HUES48 (cell line): Measurements from ENCODE around the gene ITPR1.

Experiments
- H3K27ac ChIP-seq: one replicate; pipeline ENCODE4 v1.7.0; 2013; ENCODE audit warnings: low read depth, low read length, inconsistent platforms
- H3K27me3 ChIP-seq: 2 replicates; pipeline ENCODE4 v1.6.1; 2013; ENCODE audit warnings: mild to moderate bottlenecking, low read length; ENCODE audit not compliant: control insufficient read depth, insufficient read depth
- H3K36me3 ChIP-seq: 2 replicates; pipeline ENCODE4 v1.6.1; 2013; ENCODE audit warnings: low read length; ENCODE audit not compliant: control insufficient read depth, insufficient read depth
- H3K4me1 ChIP-seq: 2 replicates; pipeline ENCODE4 v1.6.1; 2013; ENCODE audit warnings: mild to moderate bottlenecking, low read length; ENCODE audit not compliant: control insufficient read depth, insufficient read depth
- H3K4me3 ChIP-seq: 2 replicates; pipeline ENCODE4 v1.5.1; 2013; ENCODE audit warnings: mild to moderate bottlenecking, low read depth, low read length
- H3K9ac ChIP-seq: 2 replicates; pipeline ENCODE4 v1.6.1; 2013; ENCODE audit warnings: mild to moderate bottlenecking, low read depth, low read length, moderate library complexity
- H3K9me3 ChIP-seq: 2 replicates; pipeline ENCODE4 v1.6.1; 2013; ENCODE audit warnings: low read length; ENCODE audit not compliant: control insufficient read depth, insufficient read depth

ITPR1 gene

DNA sequence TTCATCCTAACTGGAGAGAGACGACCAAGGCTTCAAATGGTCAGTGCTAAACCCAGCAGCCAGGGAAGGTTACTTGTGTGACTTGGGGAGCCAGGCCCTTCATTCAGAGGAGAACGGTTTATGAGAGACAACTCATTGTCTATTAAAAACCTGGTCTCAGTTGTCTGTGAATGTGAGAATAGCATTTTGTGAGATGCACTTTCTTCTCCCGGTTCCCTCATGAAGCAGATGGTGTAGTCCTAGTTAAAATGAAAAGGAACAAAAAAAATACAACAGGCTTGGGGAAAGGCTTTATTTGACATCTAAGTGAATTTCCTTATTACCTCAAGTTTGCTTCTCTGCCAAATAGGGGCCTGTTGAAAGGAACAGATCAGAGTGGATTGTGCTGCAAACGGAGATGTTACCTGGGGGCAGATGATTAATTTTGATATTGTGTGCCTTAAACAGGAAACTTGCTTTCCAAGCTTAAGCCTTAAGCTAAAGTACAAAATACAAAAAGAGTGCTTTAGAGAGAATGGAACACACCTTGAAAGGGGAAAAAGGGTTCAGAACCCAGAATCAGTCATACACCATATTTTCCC lies 283.3 kb downstream of the ITPR1 start:
- no peaks in the 10 kb centered on the region for H3K36me3 ChIP-seq
- no peaks in the 10 kb centered on the region for H3K27me3 ChIP-seq
- H3K4me1 ChIP-seq: no peaks in the 10 kb centered on the region
- no peak overlapping the region for H3K9ac ChIP-seq
- no peak overlapping the region for H3K4me3 ChIP-seq
- H3K9me3 ChIP-seq: no peaks in the 10 kb centered on the region
- no peak overlapping the region for H3K27ac ChIP-seq

DNA sequence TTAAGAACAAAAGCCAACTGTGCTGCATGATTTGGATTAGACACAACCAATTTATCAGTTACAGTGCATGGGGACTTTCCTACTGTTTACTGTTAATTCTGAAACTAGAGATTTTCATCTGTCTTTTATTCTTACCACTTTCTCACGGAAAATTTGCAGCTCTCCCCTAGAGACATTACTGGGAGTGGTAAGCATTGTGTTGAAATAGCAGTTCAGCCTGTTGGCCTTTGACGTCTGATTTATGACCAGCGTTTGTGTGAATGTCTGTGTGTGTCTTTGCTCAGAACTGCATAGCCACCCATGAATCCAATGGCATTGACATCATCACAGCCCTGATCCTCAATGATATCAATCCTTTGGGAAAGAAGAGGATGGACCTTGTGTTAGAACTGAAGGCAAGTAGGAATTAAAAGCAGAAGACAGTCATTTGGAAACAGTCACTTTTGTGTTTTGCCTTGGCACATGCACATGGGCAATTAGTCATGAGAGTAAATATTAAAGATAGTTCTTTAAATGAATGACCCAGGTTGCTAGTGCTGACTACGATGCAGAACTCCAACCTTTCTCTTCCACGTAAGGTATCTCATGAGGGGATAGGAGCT lies 283.9 kb downstream of the ITPR1 start:
- Histone ChIP-seq H3K27me3 (no peaks in the 10 kb centered on the region), H3K27ac (no peak overlapping the region)

DNA sequence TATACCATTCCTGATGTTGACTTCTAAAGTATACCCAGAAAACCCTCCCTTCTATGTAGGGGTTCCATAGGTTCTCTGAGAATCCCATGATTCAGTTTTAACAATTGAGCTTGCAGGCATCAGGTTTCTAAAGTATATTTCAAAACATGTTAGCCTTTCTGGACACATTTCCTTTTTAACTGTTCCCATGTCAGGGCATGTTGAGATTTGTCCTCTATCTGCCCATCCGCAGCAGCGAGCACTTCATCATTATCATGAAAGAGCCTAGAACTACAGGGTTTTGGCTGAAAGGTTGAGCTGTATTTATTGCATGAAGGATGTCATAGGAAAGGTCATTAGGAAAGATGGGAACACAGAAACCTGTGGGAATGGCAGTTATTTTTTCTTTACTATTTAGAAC lies 285.0 kb downstream of the ITPR1 start:
- no peak overlapping the region for H3K27ac ChIP-seq
- no peaks in the 10 kb centered on the region for H3K4me1 ChIP-seq
- H3K27me3 ChIP-seq: no peaks in the 10 kb centered on the region
- H3K9me3 ChIP-seq: no peaks in the 10 kb centered on the region
- H3K36me3 ChIP-seq: no peaks in the 10 kb centered on the region
- no peak overlapping the region for H3K9ac ChIP-seq
- no peak overlapping the region for H3K4me3 ChIP-seq

More for the DNA sequence above, 283.9 kb downstream of the ITPR1 start:
- no peak overlapping the region for H3K9ac ChIP-seq
- no peaks in the 10 kb centered on the region for H3K9me3 ChIP-seq
- no peaks in the 10 kb centered on the region for H3K36me3 ChIP-seq
- no peak overlapping the region for H3K4me3 ChIP-seq
- no peaks in the 10 kb centered on the region for H3K4me1 ChIP-seq

DNA sequence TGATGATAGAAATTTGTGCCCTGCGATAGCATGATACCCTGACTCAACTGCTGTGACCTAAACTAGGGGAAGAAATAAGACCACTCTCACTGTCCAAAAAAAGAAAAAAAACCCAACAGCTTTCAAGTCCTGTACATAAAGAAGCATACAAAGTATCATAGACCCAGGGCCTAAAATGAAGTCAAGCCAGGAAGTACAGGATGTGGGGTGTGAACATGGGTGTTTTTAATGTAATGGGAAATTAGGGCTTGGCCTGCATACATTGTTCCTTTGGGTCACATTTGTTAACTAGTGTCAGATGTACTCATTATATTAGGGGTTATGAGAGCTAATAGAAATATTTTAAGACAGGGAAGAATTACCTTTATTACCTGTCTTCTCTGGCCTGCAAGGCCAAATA lies 285.6 kb downstream of the ITPR1 start:
- Histone ChIP-seq H3K27me3 (no peaks in the 10 kb centered on the region), H3K4me1 (no peaks in the 10 kb centered on the region), H3K27ac (no peak overlapping the region), H3K4me3 (no peak overlapping the region), H3K9ac (no peak overlapping the region), H3K9me3 (no peaks in the 10 kb centered on the region), H3K36me3 (no peaks in the 10 kb centered on the region)

DNA sequence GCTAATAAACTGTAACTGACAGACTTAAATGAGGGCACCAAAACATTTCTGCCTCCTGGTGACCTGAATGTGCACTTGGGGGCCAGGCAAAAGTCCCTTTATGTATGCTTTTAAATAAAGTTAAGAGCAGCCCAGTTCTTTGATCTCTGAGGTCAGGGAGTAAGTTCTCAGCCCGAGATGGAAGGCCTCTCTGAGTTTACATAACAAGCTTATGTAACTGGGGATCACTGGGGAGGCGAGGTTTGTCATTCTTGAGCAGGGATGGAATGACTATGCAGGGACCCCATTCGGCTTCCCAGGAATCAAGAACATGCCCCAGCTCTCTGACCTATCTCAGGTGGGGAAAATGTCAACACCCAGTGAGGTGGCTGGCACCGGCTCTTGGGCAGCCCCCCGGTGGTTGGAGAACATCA lies 287.4 kb downstream of the ITPR1 start:
- no peaks in the 10 kb centered on the region for H3K4me1 ChIP-seq
- no peaks in the 10 kb centered on the region for H3K9me3 ChIP-seq
- no peak overlapping the region for H3K4me3 ChIP-seq
- no peak overlapping the region for H3K27ac ChIP-seq
- no peaks in the 10 kb centered on the region for H3K27me3 ChIP-seq
- H3K36me3 ChIP-seq: no peaks in the 10 kb centered on the region
- H3K9ac ChIP-seq: no peak overlapping the region

DNA sequence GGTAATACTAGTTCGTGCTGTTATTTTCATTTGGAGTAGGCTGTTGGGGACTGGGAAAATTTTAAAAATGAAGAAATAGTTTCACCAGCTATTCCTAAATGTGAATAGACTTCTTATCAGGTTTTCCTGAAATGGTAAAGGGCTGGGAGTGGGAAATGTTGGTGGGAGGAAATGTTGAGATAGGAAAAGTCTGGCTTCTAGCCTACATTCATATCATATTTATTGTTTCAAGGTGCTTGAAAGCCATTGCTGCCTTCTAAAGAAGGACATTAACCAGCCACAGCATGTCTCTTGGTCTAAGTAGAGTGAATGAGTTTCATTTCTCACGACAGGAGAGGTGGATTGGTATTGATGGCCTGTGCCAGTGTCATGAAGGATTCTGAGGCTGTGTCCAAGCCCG lies 288.9 kb downstream of the ITPR1 start:
- Histone ChIP-seq H3K9me3 (no peaks in the 10 kb centered on the region), H3K4me1 (no peaks in the 10 kb centered on the region), H3K27ac (no peak overlapping the region), H3K9ac (no peak overlapping the region), H3K4me3 (no peak overlapping the region), H3K27me3 (no peaks in the 10 kb centered on the region), H3K36me3 (no peaks in the 10 kb centered on the region)

DNA sequence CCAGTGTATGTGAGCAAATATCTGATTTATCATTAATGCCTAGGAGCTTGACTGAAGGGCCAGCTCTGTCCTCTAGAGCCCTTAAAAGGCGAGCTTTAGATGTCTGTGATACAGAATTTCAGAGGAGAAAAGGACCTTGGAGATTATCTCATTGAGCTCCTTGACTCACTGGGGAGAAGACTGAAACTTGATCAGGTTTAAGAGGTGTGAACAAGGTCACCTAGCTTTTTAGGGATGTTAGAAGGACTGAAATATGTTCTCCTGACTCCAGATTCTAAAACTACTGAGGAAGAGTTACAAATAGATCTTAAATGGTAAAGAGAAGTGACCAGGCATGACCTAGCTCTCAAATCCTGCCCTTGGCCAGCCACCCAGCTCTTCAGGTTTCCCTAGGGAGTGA lies 292.4 kb downstream of the ITPR1 start:
- H3K9ac ChIP-seq: no peak overlapping the region
- H3K27ac ChIP-seq: no peak overlapping the region
- H3K9me3 ChIP-seq: no peaks in the 10 kb centered on the region
- H3K27me3 ChIP-seq: no peaks in the 10 kb centered on the region
- H3K36me3 ChIP-seq: no peaks in the 10 kb centered on the region
- H3K4me1 ChIP-seq: no peaks in the 10 kb centered on the region
- no peak overlapping the region for H3K4me3 ChIP-seq

DNA sequence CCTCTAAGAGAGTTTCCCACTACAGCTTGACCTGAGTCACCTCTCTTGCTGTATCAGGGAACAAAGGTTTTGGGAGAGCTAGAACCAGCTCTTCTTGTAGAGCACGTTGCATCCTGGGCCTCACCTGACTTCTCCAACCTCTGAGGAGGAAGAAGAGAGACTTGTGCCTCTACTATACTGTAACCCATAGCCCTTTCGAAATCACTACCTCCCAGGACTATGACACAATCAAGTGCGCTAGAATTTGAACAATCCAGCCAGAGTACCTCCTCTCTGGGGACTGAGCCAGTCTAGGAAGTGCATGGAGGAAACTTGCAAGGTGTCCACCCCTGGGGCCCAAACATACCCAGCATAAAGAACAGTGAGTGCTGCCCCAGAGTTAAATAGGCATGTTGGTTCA lies 293.3 kb downstream of the ITPR1 start:
- Histone ChIP-seq H3K4me3 (no peak overlapping the region), H3K9me3 (peaks cover 6% of the 10 kb centered on the region; the same call in 1 of the 2 replicates), H3K27ac (no peak overlapping the region), H3K9ac (no peak overlapping the region), H3K36me3 (no peaks in the 10 kb centered on the region), H3K27me3 (no peaks in the 10 kb centered on the region), H3K4me1 (no peaks in the 10 kb centered on the region)

DNA sequence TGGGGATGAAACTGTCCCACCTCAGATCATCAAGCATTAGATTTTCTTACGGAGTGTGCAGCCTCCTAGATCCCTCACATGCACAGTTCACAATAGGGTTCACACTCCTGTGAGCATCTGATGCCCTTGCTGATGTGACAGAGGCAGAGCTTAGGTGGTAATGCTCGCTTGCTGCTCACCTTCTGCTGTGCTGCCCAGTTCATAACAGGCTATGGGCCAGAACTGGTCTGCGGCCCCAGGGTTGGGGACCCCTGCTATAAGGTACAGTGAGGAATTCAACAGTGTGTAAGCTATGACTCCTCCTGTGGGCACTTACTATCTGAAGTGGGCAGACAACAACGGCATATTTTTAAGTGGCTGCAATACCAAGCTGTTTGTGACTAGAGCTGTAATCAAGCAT lies 298.2 kb downstream of the ITPR1 start:
- H3K36me3 ChIP-seq: no peaks in the 10 kb centered on the region
- no peak overlapping the region for H3K4me3 ChIP-seq

DNA sequence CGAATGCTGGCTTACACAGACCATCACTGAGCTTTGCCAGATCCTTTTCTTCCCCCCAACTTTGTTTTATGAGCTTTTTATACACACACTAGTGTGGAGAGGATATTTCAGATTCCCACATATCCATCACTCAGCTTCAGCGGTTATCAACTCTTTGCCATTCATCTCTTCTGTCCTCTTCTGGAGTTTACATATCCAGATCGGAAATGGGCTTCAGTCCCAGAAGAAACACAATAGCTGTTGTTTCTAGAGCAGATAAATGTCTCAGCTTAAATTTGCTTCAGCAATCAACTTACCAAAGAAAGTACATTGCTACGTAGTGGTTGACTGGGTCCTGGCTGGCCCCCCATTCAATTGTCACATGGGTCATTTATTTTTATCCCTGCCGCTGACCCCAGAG lies 300.2 kb downstream of the ITPR1 start:
- H3K27me3 ChIP-seq: no peaks in the 10 kb centered on the region
- H3K9ac ChIP-seq: no peak overlapping the region
- no peak overlapping the region for H3K4me3 ChIP-seq
- no peak overlapping the region for H3K27ac ChIP-seq
- H3K4me1 ChIP-seq: no peaks in the 10 kb centered on the region
- peaks cover 19% of the 10 kb centered on the region for H3K9me3 ChIP-seq
- H3K36me3 ChIP-seq: no peaks in the 10 kb centered on the region

More for the DNA sequence above, 298.2 kb downstream of the ITPR1 start:
- no peaks in the 10 kb centered on the region for H3K4me1 ChIP-seq
- no peak overlapping the region for H3K9ac ChIP-seq
- H3K27ac ChIP-seq: no peak overlapping the region
- H3K27me3 ChIP-seq: no peaks in the 10 kb centered on the region
- peaks cover 6% of the 10 kb centered on the region; the same call in 1 of the 2 replicates for H3K9me3 ChIP-seq

DNA sequence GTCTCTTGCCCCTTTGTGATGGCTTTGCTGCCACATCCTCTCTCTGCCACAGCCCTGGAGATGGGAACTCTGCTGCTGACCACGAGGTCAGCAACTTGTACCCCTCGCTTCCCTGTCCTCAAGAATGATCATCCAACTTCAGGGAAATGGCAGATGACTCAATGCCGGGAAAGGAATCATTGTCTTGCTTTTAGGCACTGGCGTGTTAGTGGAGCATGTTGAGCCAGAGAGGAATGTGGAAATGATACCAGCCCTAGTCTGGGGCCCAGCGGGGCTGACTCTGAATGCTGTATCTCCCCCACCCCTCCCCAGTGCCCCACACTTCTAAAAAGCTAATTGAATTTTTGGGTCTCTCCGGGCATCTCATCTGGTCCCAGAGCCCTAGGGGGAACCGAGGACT lies 301.2 kb downstream of the ITPR1 start:
- Histone ChIP-seq H3K4me3 (no peak overlapping the region), H3K4me1 (no peaks in the 10 kb centered on the region), H3K27me3 (no peaks in the 10 kb centered on the region), H3K27ac (no peak overlapping the region), H3K36me3 (no peaks in the 10 kb centered on the region), H3K9me3 (peaks cover 22% of the 10 kb centered on the region), H3K9ac (no peak overlapping the region)
